Measurements from ENCODE around the gene CCDC186.

Gene CCDC186

GRCh38 chr10:114172776-114173602, 1.0 kb downstream of the CCDC186 start:
- peak overlapping the region; percentile 80; the same call in 1 of the 2 replicates for H3K27ac ChIP-seq (ENCODE audit: low read length)
- H3K4me1 ChIP-seq (ENCODE audit: insufficient read depth, low read length) = peaks cover 31% of the 10 kb centered on the region
- peaks cover 9% of the 10 kb centered on the region for H3K9me3 ChIP-seq (ENCODE audit: insufficient read depth, low read length, severe bottlenecking)
- H4K20me1 ChIP-seq (ENCODE audit: insufficient read depth, low read length) = no peaks in the 10 kb centered on the region
- peak overlapping the region; percentile 82 for H3K9ac ChIP-seq (ENCODE audit: low read depth, low read length)
- DNase-seq (no peak), ATAC-seq (ENCODE audit: insufficient read depth, low read depth) (no peak)
- H3K4me3 ChIP-seq (ENCODE audit: low read depth in 1 of 2, low read length in 2 of 2) = peak overlapping the region; percentile 70 to 82
- peak overlapping the region; percentile 97 for H2AFZ ChIP-seq (ENCODE audit: low read depth, low read length)
- H3K27me3 ChIP-seq (ENCODE audit: insufficient read depth, low read length, poor library complexity) = peaks cover 18% of the 10 kb centered on the region
- TF ChIP-seq CTCF (IDR thresholded peaks at IDR 0.05; ENCODE audit: borderline replicate concordance, extremely low read depth, low read length, poor library complexity, severe bottlenecking) (no peak), EZH2 (IDR thresholded peaks at IDR 0.05; ENCODE audit: borderline replicate concordance, low read depth, low read length, severe bottlenecking) (no peak)
- H3K79me2 ChIP-seq (ENCODE audit: insufficient read depth, low read length) = peaks cover 10% of the 10 kb centered on the region
- H3K36me3 ChIP-seq (ENCODE audit: insufficient read depth, low read length) = no peaks in the 10 kb centered on the region
- H3K4me2 ChIP-seq (ENCODE audit: insufficient read depth, low read length) = peak overlapping the region; percentile 99

DNA sequence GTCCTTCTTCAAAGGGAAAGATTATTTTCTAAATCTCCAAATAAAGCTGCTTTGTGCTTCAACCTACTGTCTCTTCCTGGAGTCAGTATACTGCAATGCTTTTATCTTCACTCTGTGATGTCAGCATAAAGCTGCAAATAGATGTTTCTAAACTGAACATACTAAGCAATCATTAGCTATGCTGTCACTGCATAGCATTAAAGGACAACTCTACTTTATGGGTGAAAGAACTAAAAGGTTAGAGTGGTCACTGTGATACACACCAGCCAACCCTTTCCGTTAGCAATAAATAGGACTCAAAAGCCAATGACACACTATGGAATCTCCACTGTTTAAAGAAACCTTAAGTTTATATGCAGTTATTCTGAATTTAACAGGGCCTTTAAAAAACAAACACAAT, 1.8 kb downstream of the CCDC186 start:
- Histone ChIP-seq H3K4me1 (ENCODE audit: insufficient read depth, low read length) (peaks cover 31% of the 10 kb centered on the region), H3K9ac (ENCODE audit: low read depth, low read length) (no peak overlapping the region), H3K27ac (ENCODE audit: low read length) (no peak overlapping the region), H3K9me3 (ENCODE audit: insufficient read depth, low read length, severe bottlenecking) (peaks cover 9% of the 10 kb centered on the region), H4K20me1 (ENCODE audit: insufficient read depth, low read length) (no peaks in the 10 kb centered on the region), H2AFZ (ENCODE audit: low read depth, low read length) (no peak overlapping the region), H3K4me2 (ENCODE audit: insufficient read depth, low read length) (peak overlapping the region; percentile 99), H3K4me3 (ENCODE audit: low read depth in 1 of 2, low read length in 2 of 2) (peak overlapping the region in 1 of 2 experiments; percentile 25; a peak in 1 of 4 replicates), H3K79me2 (ENCODE audit: insufficient read depth, low read length) (peaks cover 10% of the 10 kb centered on the region), H3K36me3 (ENCODE audit: insufficient read depth, low read length) (no peaks in the 10 kb centered on the region), H3K27me3 (ENCODE audit: insufficient read depth, low read length, poor library complexity) (peaks cover 15% of the 10 kb centered on the region)
- ATAC-seq (ENCODE audit: insufficient read depth, low read depth) = no peak
- no peak for DNase-seq
- TF ChIP-seq CTCF (IDR thresholded peaks at IDR 0.05; ENCODE audit: borderline replicate concordance, extremely low read depth, low read length, poor library complexity, severe bottlenecking) (no peak), EZH2 (IDR thresholded peaks at IDR 0.05; ENCODE audit: borderline replicate concordance, low read depth, low read length, severe bottlenecking) (no peak)

DNA sequence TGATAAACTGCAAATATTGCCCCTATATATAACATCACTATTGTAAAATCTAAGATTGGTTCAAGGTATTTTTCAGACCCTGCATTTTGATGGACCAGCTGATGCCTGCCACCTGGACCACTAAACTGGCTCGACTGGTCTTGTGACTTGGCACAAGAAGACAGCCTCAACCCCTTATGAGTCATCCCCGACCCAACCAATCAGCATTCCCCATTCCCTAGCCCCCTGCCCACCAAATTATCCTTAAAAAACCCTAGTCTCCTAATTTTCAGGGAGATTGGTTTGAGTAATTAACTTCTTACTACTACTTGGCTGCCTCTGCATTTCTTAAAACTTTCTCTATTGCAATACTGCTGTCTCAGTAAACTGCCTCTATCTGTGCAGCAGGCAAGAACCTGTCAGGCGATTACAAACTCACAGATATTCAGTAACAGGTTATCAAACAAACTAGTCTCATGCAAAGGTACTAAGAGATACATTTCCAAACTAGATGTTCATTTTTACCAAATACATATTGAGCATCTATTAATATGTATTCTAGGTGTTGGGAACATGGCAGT, 5.5 kb downstream of the CCDC186 start:
- no peak overlapping the region for H3K27ac ChIP-seq (ENCODE audit: low read length)
- no peaks in the 10 kb centered on the region for H4K20me1 ChIP-seq (ENCODE audit: insufficient read depth, low read length)
- TF ChIP-seq EZH2 (IDR thresholded peaks at IDR 0.05; ENCODE audit: borderline replicate concordance, low read depth, low read length, severe bottlenecking) = no peak
- no peak for TF ChIP-seq CTCF (IDR thresholded peaks at IDR 0.05; ENCODE audit: borderline replicate concordance, extremely low read depth, low read length, poor library complexity, severe bottlenecking)
- peaks cover 6% of the 10 kb centered on the region for H3K79me2 ChIP-seq (ENCODE audit: insufficient read depth, low read length)
- H3K4me2 ChIP-seq (ENCODE audit: insufficient read depth, low read length) = no peak overlapping the region
- no peak overlapping the region for H2AFZ ChIP-seq (ENCODE audit: low read depth, low read length)
- H3K4me3 ChIP-seq (ENCODE audit: low read depth in 1 of 2, low read length in 2 of 2) = no peak overlapping the region
- no peak for DNase-seq
- no peaks in the 10 kb centered on the region for H3K27me3 ChIP-seq (ENCODE audit: insufficient read depth, low read length, poor library complexity)
- no peak for ATAC-seq (ENCODE audit: insufficient read depth, low read depth)
- H3K9ac ChIP-seq (ENCODE audit: low read depth, low read length) = no peak overlapping the region
- no peaks in the 10 kb centered on the region for H3K36me3 ChIP-seq (ENCODE audit: insufficient read depth, low read length)
- H3K9me3 ChIP-seq (ENCODE audit: insufficient read depth, low read length, severe bottlenecking) = peaks cover 9% of the 10 kb centered on the region
- H3K4me1 ChIP-seq (ENCODE audit: insufficient read depth, low read length) = peaks cover 20% of the 10 kb centered on the region

All from DND-41 (cell line).